ENCODE results near the gene FSIP1.

FSIP1 gene

DNA sequence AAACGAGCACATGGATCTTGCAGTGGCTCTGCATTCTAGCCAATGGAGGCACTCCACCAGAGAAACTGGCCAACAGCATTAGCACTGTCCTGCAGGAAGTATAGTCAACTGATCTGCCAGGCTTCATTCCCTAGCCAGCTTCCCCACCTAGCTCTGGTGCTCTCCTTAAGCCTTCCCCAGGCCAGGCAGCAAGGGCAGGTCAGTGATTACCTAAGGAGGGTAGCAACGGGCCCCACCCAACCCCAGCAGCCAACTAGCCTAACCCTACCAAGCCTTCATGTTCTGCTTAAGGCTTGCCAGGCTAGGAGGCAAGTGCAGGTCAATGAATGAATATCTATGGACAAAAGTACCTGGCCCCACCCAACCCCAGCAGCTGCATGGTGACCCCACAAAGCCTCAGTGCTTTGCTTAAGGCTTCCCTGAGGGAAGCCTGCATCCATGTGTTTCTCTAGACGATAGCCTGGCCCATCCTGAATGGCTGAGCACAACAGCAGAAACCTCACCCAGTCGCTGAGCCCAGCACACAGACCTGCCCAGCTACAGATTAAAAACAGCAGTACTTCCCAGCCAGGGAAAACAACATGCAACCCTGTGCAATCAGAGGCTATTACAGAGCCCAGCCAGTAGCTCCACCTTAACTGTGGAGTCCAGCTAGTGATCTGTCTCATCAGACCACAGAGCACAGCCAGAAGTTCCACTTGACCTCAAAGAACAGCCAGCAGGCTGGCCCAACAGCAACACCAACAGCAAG, 173.3 kb downstream of the FSIP1 start:
- DNase-seq: no peak

DNA sequence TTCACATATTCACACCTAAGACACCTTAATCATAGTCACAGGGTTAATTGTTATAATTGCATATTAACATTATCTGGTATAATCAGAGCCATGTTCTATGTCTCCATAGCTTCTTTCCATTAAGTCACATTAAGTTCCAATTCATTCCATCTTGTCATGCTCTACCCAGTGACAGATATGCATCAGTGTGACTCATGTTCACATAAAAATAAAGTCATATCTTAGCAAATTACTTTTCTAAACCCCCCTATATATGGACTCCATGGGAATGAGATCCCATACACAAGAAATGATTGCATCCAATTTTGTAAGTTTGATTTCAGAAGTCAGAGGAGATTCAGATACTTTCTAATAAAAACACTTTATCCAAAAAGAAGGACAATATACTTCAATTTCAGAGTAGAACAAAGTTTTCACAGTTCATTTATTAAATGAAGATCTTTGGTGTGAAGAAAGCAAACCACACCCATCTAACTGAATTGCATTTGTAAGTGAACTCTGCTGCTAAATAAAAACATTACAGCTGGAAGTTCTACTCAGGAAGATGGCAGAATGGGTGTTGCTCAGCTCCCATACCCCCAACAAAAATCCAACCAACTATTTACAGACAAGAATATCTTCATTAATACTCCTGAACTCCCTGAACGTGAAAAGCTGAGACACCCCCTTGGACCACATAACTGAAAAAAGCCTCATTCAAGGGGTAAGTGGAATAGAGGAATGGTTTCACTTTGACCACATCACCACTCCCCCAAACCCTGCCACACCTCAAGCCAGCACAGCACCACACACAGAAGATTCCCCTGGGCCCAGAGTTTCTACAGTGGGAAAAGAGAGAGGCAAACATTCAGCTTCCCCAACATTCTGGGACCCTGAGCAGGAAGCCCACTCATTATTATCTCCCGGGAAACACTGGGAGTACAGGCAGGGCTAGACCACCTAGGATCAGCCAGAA, 174.2 kb downstream of the FSIP1 start:
- DNase-seq: no peak

DNA sequence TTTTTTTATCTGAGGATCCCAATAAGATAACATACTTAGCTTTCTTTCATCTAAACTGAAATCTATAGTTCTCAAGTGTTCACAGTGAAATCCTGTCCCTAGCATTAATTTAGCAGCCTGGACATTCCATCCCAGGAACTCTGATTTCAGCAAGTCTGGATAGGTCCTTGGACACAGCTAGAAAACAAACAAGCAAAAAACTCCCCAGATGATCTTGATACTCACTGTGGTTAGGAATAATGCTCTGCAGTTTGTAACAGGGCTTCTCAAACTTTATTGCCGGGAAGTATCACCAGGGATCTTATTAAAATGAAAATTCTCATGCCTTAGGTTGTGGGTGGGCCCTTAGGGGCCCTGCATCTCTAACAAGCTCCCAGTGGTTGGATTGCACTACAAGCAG, 177.5 kb downstream of the FSIP1 start:
- no peak for DNase-seq

DNA sequence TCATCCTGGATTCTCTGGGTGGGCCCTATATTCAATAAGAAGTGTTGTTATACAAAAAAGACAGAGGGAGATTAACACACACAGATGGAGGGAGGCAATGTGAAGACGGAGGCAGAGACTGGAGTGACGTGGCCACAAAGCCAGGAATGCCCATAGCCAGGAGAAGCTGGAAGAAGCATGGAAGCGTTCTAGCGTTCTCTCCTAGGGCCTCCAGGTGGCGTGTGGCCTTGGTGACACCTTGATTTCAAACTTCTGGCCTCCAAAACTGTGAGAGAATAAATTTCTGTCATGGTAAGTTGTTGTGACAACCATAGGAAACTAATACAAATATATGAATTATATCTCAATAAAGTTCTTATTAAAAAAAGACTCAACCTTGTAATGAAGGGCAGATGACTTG, 180.5 kb downstream of the FSIP1 start:
- no peak for DNase-seq

DNA sequence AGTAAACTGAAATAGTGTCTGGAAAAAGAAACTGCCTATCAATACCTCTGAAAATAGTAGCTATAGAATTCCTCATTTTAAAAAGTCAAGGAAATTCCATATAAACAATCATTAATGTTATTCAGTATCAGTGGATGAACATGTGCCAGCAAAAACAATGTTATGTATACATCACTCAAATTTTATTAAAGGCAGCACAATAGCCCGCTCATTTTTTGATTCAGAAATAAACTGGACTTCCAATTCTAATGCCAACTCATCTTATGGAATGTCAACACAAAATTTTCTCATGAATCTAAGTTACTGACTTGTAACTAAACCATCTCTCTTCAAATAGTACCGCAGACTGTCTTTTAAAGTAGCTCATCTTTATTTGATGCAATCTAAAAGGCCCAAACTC, 182.8 kb downstream of the FSIP1 start:
- no peak for DNase-seq

DNA sequence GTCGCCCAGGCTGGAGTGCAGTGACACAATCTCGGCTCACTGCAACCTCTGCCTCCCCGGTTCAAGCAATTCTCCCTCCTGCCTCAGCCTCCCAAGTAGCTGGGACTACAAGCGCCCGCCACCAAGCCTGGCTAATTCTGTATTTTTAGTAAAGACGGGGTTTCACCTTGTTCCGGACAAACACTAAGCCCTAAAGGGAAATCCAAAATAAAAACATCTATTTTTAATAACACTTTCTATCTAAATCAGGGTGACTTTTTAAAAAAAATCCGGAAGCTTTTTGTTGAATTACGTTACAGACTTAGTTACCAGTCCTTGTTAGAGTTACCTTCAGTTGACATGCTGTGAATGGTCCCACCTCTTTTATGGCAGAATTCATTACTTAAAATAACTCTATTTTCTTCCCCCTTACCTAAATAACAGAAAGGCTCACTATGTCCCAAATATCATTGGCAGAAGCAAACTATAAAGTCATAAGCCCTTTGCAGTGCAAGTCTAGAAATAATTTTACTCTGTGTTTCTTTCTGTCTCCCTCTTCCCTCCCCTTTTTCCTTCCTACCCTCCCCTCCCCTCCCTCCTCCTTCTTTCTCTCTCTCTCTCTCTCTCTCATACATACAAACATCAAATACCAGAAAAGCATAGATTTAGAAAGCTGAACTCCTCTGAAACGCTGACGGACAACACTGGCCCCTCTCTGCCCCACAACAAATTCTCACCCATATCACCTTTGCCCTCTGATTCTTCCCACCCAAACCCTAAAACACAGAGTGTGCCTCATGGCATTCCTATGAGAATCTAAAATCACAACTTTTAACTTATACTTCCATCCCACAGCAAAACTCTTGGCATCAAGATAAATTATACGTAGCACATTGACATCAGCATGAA, 183.4 kb downstream of the FSIP1 start:
- DNase-seq: no peak

DNA sequence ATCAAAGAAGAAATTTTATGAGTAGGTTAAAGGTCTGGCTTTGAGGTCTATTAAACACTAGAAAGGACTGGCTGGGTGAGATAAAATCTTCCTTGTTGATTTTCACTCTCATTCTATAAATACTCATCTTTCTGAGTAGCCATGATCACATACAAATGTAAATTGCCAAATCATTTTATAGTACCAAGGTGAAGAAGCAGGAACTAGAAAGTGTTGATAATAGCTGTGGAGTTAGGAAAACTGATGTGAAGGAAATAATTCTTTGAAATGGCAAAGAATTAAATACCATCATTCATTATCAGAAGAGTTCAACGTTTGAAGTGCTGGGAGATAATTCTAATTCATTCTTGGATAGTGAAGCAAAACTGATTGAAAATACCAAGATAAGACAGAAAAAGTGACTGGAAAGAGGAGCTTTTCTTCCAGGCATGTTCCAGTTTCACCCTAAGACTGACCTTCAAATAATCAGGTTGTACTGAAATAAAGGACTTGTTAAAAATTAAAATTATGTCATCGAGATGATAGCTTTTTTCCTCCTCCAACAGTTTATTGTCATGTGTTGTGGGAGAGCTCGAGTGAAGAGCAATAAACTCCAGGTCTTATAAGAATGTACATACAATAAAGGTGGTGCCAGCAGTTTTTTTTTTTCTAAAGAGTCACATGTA, 184.3 kb downstream of the FSIP1 start:
- no peak for DNase-seq

DNA sequence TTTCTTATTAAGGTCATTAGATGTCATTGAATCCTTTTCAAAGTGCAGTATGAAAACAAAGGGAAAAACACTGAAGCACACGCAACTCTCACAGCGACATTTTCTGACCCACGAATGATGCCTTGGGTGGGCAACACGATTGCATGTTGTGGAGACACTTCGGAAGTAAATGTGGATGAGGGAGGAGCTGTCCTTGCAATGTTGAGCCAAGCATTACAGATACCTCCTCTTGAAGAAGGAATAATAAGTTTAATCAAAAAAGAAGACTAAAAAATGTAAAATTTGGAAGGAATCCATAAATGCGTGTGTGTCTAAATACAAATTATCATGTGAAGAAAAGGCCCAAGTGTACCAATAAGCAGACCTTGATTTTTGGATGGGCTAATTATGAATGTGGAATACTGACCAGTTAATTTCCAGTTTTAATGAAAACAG, 184.9 kb downstream of the FSIP1 start:
- DNase-seq: no peak

DNA sequence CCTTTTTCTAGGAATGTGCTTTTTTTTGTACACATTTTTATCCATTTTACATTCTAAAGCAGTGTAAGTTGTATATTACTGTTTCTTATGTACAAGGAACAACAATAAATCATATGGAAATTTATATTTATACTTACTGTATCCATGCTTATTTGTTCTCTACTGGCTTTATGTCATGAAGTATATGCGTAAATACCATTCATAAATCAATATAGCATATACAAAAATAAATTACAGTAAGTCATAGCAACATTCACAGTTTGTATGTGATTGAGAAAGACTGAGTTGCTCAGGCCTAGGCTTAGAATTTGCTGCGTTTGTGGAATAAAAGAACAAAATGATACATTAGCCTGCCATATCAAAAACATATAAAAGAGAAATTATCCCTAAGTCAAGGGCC, 185.3 kb downstream of the FSIP1 start:
- no peak for DNase-seq

DNA sequence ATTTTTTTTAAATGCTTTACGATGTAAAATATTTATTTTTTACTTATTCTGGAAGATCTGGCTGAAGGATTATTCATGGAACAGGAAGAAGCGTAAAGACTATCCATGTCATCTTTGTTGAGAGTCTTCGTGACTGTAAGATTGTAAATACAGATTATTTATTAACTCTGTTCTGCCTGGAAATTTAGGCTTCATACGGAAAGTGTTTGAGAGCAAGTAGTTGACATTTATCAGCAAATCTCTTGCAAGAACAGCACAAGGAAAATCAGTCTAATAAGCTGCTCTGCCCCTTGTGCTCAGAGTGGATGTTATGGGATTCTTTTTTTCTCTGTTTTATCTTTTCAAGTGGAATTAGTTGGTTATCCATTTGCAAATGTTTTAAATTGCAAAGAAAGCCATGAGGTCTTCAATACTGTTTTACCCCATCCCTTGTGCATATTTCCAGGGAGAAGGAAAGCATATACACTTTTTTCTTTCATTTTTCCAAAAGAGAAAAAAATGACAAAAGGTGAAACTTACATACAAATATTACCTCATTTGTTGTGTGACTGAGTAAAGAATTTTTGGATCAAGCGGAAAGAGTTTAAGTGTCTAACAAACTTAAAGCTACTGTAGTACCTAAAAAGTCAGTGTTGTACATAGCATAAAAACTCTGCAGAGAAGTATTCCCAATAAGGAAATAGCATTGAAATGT, 186.1 kb downstream of the FSIP1 start:
- no peak for DNase-seq

DNA sequence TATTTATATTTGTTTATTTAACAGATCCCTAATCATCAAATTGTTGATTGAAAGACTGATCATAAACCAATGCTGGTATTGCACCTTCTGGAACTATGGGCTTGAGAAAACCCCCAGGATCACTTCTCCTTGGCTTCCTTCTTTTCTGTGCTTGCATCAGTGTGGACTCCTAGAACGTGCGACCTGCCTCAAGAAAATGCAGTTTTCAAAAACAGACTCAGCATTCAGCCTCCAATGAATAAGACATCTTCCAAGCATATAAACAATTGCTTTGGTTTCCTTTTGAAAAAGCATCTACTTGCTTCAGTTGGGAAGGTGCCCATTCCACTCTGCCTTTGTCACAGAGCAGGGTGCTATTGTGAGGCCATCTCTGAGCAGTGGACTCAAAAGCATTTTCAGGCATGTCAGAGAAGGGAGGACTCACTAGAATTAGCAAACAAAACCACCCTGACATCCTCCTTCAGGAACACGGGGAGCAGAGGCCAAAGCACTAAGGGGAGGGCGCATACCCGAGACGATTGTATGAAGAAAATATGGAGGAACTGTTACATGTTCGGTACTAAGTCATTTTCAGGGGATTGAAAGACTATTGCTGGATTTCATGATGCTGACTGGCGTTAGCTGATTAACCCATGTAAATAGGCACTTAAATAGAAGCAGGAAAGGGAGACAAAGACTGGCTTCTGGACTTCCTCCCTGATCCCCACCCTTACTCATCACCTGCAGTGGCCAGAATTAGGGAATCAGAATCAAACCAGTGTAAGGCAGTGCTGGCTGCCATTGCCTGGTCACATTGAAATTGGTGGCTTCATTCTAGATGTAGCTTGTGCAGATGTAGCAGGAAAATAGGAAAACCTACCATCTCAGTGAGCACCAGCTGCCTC, 187.1 kb downstream of the FSIP1 start:
- no peak for DNase-seq

DNA sequence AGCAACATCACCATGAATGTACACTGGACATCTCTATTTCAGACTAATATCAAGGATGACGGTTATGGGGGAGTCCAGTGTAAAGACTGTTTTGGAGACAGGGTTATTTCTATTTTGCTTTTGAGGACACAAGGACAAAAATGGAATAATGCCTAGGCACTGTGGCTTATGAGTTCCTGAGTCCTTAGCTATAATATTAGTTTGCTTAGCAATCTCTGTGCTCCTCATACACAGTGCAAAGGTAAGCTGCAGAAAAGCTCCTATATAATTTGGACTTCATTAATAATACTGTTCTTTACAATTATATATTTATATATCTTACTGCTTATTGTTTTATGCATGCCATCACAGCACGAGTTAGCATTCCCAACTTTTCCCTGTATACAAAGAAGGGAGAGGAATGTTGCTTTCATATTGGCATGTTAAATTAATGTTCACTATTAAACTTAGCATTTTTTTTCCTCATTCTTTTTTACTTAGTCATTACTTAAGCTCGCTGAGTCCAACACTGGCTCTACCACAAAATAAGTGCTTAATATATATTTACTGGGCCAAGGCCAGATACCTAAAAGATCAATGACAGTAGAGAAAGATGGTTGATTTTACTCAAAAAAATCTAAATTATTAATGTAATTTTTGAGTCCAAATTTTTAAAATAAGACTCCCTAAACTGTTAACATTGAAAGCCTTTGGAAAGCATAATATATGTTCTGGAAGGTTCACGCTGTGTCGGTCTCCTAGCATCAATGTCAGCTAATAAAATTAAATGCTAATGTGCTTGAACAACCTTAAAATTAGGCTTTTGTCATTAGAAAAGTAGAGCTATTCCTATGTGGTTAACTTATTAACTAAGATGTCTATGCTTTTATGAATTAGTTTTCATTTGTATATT, 187.9 kb downstream of the FSIP1 start:
- no peak for DNase-seq

DNA sequence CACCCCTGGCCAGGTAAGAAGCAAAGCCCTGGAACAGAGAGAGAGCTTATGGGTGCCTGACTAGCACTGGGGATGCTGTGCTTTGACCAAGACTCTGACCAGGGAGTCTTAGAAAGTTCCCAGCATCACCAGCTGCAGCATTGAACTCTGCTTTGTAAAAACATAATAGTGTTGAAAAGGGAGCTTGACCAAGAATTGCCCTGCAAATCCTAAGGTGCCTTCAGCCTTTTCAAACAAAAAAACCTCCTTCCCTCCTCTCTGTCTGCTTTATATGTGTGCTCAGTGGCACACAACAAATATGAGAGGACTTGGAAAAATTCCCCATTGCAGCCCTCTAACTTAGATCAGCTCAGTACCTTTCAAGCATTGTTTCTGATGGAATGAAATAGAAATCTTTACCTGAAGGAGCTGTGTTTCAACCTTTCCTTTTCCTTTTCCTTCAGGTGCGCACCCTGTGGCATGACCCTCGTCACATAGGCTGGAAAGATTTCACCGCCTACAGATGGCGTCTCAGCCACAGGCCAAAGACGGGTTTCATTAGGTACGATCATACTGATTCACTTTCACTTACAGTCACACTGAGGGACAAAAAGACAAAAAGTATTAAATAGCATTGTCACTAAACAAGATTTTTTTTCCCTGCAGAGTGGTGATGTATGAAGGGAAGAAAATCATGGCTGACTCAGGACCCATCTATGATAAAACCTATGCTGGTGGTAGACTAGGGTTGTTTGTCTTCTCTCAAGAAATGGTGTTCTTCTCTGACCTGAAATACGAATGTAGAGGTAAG, 188.8 kb downstream of the FSIP1 start:
- DNase-seq: peak; percentile 64

DNA sequence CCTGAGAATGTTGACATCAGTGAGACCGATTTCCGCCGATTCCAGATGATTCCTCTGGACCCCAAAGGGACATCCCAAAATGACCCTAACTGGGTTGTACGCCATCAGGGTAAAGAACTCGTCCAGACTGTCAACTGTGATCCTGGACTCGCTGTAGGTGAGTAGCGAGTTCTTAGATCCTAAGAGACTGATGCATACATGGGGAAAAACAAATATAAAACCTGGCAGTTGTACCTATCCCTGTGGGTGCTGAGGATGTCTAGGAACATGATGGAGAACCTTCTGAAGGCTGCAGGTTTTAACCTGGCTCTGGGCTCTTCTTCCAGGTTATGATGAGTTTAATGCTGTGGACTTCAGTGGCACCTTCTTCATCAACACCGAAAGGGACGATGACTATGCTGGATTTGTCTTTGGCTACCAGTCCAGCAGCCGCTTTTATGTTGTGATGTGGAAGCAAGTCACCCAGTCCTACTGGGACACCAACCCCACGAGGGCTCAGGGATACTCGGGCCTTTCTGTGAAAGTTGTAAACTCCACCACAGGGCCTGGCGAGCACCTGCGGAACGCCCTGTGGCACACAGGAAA, 189.5 kb downstream of the FSIP1 start:
- no peak for DNase-seq

DNA sequence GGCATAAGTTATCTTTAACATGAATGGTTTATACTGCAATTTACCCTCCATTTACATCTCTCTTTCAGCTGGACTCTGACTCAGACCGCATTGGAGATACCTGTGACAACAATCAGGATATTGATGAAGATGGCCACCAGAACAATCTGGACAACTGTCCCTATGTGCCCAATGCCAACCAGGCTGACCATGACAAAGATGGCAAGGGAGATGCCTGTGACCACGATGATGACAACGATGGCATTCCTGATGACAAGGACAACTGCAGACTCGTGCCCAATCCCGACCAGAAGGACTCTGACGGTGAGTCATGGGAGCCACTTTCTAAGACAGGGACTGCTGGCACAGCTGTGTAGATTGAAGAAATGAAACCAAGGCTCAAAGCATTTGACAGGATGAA, 190.1 kb downstream of the FSIP1 start:
- DNase-seq: no peak

DNA sequence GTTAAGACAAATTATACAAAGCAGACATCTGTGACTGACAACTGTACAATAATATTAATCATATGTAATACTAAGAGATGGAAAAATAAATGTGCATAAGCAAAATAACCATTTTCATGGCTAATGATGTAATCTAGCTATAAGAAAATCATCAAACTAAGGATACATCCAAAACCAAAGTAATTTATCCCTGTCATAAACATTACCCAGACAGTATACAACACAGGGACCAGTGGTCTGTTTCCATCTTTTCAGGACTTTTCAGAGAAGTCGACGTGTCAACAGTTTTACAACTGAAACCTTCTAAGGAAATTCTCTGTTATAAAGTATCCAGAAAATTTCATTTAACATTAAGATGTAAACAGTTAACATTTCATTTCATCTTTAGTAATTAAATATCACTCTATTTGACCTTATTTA, 190.7 kb downstream of the FSIP1 start:
- DNase-seq: no peak

DNA sequence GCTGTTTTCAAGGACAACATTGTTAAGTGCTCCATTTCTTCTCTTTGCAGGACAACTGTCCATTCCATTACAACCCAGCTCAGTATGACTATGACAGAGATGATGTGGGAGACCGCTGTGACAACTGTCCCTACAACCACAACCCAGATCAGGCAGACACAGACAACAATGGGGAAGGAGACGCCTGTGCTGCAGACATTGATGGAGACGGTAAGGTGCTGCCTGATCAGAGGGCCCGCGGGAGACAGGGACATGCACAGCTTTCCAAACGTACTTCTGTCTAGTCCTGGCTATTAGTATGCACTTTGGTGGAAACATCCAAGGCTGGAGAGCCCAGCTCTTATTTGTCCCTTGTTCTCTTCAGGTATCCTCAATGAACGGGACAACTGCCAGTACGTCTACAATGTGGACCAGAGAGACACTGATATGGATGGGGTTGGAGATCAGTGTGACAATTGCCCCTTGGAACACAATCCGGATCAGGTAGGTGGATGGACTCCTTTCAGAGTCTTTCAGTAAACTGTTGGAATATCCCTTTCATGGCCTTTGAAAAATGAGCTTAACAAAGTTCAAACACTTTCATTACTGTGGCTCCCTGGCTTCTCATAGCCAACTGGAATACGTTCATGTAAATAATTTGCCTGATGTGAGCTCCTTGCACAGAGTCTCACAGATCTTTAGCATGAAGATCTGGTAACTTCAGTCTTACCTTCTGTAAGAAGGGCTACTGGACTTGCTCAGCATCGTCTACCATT, 191.3 kb downstream of the FSIP1 start:
- DNase-seq: no peak
